Activated CD4-positive, CD25-positive, alpha-beta regulatory T cell (primary cell): ENCODE measurements around the gene OR5D18.
"Not testable (repeated sequence)": the region's sequence is repeated elsewhere in the genome, so short reads cannot be mapped to it uniquely, and the experiment has no call there.

Source experiments
- DNase-seq, 4 experiments: peaks; one replicate each; lab custom pipeline; 2025; lab: John Stamatoyannopoulos, UW

The OR5D18 gene

DNA sequence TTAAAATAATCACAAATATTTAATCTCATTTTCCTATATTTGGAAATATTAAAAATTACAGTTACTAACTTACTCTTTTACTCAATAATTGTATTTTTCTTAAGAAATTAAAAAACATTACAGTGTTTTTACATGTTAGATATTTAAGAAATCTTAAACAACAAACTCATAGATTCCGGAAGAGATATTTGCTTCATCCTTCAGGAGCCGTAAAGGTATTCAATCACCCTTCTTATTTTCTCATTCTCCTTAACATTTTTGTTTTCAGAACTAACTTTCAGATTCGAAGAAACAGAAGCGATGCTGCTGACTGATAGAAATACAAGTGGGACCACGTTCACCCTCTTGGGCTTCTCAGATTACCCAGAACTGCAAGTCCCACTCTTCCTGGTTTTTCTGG, at the start of gene OR5D18:
Gene OR5D18, plus strand, starts transcription at position 301 of the 400 bp plus-strand sequence. Its CDS starts 0 bp downstream, at position 301.
- DNase-seq, result no peak

DNA sequence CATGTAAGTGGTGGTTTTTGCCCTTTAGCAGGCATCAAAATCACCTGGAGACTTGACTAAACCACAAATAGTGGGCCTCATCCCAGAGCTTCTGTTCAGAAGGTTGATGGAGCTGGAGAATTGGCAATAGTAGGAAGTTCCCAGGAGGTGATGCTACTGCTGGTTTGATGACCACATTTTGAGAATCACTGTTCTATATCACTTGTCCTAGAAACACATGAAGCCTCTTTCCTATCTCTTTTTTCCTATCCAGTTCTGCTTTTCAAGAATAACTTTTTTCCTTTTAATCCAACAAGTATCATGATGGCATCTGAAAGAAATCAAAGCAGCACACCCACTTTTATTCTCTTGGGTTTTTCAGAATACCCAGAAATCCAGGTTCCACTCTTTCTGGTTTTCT, 46.3 kb upstream of the OR5D18 start, which contains the start of gene OR5D13:
Gene OR5D13, plus strand, starts transcription at position 301 of the 400 bp plus-strand sequence. Its CDS starts 0 bp downstream, at position 301.
- no peak for DNase-seq

DNA sequence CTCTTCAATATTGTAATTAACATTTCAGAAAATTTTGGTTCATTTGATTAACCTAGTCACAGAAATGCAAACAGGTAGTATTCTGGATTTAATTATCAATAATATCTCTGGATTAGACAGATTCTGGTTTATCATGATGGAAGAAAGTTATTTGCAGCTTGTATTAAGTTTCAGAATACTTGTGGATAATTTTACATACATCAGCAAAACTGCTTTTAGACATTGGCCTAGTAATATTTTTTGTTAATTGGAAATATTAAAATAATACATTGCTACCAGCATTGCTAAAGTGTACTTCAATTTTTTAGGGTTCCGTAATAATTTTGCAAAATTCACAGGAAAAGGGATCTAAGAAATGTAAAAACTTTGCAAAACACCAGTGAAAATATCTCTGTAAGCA, 27.8 kb upstream of the OR5D18 start:
- no peak for DNase-seq

DNA sequence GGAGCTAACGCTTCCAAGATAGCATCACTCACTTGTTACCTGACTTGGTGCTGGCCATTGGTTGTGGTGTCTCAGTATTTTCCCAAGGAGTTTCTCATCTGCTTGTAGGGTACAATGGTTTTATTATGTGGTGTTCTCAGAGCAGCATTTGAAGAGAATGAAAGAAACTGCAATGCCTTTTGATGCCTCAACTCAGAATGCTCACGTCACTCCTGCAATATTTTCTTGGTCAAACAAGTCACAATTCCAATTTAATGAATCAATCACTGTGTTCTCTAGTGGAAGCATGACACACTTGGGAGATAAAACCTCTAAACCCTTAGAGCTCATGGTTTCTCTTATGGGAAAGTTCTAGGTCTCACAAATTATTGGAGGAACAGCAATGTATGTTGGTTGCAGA, 26.1 kb upstream of the OR5D18 start:
- DNase-seq, result no peak

DNA sequence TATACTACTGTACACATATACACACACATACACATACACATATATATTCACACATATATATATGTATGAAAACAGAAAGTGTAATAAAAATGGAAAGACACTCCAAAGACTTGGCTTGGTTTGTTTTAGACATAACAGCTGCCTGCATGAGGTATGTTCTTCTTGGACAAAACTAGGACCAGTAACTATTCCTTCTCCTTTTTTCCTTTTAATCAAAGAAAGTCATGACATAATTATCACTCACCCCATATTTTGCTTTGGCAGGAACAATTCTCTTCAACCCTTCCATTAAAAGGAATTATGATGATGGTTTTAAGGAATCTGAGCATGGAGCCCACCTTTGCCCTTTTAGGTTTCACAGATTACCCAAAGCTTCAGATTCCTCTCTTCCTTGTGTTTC, 24.2 kb upstream of the OR5D18 start, which contains the start of gene OR5D14:
Gene OR5D14, plus strand, starts transcription at position 301 of the 400 bp plus-strand sequence. Its CDS starts 0 bp downstream, at position 301.
- no peak for DNase-seq

DNA sequence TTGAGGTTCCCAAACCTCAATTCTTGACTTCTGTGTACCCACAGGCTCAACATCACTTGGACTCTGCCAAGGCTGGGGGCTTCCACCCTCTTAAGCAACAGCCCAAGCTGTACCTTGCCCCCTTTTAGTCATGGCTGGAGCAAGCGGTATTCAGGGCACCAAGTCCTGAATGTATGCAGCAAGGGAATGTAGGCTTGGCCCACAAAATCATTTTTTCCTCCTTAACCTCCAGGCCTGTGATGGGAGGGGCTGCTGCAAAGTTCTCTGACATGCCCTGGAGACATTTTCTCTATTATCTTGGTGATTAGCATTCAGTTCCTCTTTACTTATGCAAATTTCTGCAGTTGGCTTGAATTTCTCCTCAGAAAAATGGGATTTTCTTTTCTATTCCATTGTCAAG, 13.2 kb upstream of the OR5D18 start:
- no peak for DNase-seq

DNA sequence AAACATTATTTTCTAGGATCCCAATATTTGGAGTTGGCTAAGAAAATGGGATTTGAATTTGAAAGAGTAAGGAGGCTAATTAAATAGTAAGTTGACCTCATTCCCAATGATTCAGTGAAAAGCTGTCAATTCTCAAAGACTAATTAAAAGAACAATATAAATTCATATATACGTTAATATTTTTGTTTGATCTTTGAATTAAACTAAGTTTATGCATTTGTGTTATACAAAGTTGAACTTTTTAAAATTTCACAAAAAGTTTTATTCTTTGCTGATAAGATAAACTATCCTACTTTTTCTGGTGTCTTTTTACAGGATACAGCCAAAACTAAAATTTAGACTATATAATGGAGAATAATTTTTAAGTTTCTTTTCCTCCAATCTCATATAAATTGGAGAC, 8.4 kb upstream of the OR5D18 start, which contains the start of gene OR5L1:
Gene OR5L1, plus strand, starts transcription at position 301 of the 400 bp plus-strand sequence. CDS start 100 bp downstream, outside the sequence.
- DNase-seq, result no peak

DNA sequence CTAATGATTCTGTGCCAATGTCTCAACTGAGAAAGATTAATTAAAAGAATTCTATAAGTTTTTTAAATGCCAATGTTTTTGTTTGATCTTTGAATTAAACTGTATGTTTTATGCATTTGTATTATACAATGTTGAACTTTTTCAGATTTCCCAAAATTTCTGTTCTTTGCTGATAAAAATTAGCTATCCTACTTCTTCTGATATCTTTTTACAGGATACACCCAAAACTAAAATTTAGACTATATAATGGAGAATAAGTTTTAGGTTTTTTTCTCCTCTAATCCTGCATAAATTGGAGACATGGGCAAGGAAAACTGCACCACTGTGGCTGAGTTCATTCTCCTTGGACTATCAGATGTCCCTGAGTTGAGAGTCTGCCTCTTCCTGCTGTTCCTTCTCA, 7.5 kb downstream of the OR5D18 start, which contains the start of gene OR5L2:
Gene OR5L2, plus strand, starts transcription at position 301 of the 400 bp plus-strand sequence. Its CDS starts 0 bp downstream, at position 301.
- no peak for DNase-seq

DNA sequence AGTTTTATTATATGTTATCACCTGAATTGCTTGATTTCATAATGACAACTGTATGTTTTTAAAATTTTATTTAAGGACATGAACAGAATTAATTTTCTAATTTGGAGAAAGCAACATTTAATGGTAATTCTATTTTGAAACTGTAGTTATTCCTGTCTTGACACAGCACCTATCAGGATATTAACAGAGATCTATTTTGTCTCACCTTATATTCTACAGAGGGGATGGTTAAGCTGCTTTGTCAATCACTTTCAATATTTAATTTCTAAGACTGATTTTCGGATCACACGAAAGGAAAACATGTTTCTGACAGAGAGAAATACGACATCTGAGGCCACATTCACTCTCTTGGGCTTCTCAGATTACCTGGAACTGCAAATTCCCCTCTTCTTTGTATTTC, 19.0 kb downstream of the OR5D18 start, which contains the start of gene OR5D16:
Gene OR5D16, plus strand, starts transcription at position 301 of the 400 bp plus-strand sequence. Its CDS starts 0 bp downstream, at position 301.
- DNase-seq, result no peak

DNA sequence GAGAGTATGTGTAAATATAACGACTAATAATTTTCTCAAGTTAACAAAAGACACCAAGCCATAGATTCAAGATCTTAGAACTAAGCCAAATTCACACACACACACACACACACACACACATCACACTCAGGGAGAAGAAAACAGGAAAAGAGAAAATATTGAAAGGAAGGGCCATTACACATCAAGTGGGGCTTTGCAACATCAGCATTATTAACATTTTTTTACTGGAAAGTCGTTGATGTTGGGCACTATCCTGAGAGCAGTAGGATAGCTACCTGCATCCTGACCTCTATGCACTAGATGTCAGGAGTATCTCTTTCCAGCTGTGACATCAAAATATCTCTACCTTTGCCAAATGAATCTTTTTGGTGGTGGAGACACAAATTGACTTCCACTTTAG, 28.0 kb downstream of the OR5D18 start:
- no peak for DNase-seq

DNA sequence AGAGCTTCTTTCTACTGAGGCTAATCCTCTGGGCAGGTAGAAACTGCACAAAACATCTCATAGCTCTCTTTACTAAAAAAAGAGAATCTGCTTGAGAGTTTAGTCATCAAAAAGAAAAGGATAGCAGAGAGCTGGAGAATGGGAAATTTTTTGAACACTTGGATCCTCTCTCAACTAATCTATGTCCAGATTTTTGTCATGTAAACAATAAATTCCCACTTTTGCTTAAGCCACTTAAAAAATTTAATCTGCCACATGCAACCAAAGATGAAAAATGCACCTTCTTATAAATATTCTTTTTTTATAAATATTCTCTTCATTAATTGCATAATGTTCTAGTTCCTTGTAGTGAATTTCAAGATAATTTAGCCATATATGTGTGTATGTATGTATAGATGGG, 29.6 kb downstream of the OR5D18 start:
- DNase-seq, result no peak

DNA sequence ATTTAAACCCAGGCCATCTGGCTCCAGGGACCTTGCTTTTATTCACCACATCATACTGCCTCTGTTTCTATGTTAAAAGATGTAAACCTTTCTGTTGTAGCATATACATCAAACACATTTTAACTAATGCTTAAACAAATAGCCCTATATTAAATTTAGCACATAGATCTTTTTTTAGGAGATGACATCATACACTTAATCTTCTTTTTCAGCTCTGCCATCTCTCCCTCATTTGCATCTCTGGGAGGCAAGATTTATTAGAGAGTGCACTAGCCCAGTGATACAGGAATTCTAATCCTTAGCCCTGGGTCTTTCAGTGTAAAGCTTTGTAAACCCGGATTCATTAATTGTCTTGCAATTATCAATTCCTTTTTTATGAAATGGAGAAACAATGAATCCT, 32.7 kb downstream of the OR5D18 start:
- DNase-seq, result no peak

DNA sequence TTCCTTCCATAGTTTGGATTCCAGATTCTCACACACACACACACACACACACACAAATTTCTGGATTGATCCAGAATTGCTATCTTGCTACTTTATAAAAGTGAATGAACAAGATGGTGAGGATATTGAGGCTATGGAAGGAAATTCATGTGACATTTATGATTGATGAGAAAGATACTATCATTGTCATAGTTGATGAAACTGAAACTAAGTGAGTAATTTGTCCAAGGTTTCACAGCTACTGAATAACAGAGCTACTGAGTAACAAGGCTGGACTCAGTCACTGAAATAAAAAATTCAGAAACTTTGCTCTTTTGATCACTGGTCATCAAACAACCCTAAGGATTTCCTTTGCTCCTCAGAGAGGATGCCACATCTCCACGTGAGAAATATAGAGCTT, 35.3 kb downstream of the OR5D18 start:
- DNase-seq, result no peak

DNA sequence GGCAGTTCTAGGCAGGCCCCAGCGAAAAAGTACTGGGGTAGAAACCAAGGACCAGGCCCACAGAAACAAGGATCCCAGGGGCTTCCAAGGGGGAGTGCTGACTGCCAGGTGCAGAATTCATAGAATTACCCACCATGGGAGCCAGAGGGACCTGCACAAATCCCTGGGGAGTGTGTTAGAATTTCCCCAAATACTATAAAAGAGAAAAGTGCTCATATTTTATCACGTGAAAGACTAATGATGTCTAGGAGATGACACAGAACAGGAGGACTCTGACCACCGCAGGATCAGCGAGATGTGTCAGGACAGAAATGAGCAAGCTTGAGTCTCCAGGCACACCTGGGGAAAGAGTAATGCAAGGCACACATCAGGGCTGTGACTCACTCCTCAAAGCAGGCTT, 47.9 kb downstream of the OR5D18 start:
- DNase-seq, result not testable (repeated sequence)
